NCI-H2227 (cell line): Measurements from ENCODE around the gene MAGI1.

Experiments
- DNase-seq: peaks from one replicate; lab custom pipeline; 2025; ENCODE audit not compliant: unreplicated experiment; lab: John Stamatoyannopoulos, UW

The MAGI1 gene

GRCh38 chr3:65814845-65815578 lies 223.7 kb downstream of the MAGI1 start:
- DNase-seq = no peak

GRCh38 chr3:65811892-65812291 lies 226.8 kb downstream of the MAGI1 start:
- DNase-seq = peak; percentile 7

- DNase-seq = peak; percentile 2
These were observed 227.5 kb downstream of the MAGI1 start for GRCh38 chr3:65811086-65811761.

- no peak for DNase-seq
These were observed 228.4 kb downstream of the MAGI1 start for GRCh38 chr3:65810302-65810701.

GRCh38 chr3:65809641-65810150 lies 229.0 kb downstream of the MAGI1 start:
- DNase-seq = no peak

- DNase-seq = no peak
These were observed 229.9 kb downstream of the MAGI1 start for GRCh38 chr3:65808824-65809223.

GRCh38 chr3:65808407-65808806 lies 230.3 kb downstream of the MAGI1 start:
- DNase-seq = no peak

- DNase-seq = no peak
These were observed 231.5 kb downstream of the MAGI1 start for GRCh38 chr3:65807225-65807624.

- no peak for DNase-seq
These were observed 232.1 kb downstream of the MAGI1 start for GRCh38 chr3:65806600-65806999.

- no peak for DNase-seq
These were observed 242.0 kb downstream of the MAGI1 start for GRCh38 chr3:65796676-65797075.

GRCh38 chr3:65795166-65795565 lies 243.6 kb downstream of the MAGI1 start:
- DNase-seq = no peak

- no peak for DNase-seq
These were observed 245.1 kb downstream of the MAGI1 start for GRCh38 chr3:65793495-65794200.

- no peak for DNase-seq
These were observed 250.3 kb downstream of the MAGI1 start for GRCh38 chr3:65788461-65788860.

GRCh38 chr3:65787827-65788226 lies 250.9 kb downstream of the MAGI1 start:
- no peak for DNase-seq

GRCh38 chr3:65787340-65787739 lies 251.4 kb downstream of the MAGI1 start:
- DNase-seq = no peak

- DNase-seq = no peak
These were observed 251.8 kb downstream of the MAGI1 start for GRCh38 chr3:65786890-65787289.

GRCh38 chr3:65785065-65785645 lies 253.6 kb downstream of the MAGI1 start:
- peak; percentile 41 for DNase-seq

- no peak for DNase-seq
These were observed 255.6 kb downstream of the MAGI1 start for GRCh38 chr3:65783117-65783516.

GRCh38 chr3:65781594-65781993 lies 257.1 kb downstream of the MAGI1 start:
- DNase-seq = no peak

- no peak for DNase-seq
These were observed 259.3 kb downstream of the MAGI1 start for GRCh38 chr3:65779390-65779789.

GRCh38 chr3:65778968-65779367 lies 259.8 kb downstream of the MAGI1 start:
- no peak for DNase-seq
